GM10266 (cell line): ENCODE data around the gene ARHGAP21.

Experiments
- DNase-seq: peaks from one replicate; pipeline ENCODE4 v3.0.0; 2012; ENCODE audit errors: extremely low spot score
- CTCF ChIP-seq: IDR thresholded peaks from 2 replicates; pipeline ENCODE4 v1.5.1; 2012; ENCODE audit warnings: mild to moderate bottlenecking, low read depth; ENCODE audit not compliant: control insufficient read depth, insufficient read depth; ENCODE audit errors: missing control alignments

The ARHGAP21 gene

GRCh38 chr10:24651923-24652322, 71.8 kb downstream of the ARHGAP21 start:
- no peak for TF ChIP-seq CTCF
- DNase-seq = no peak

- no peak for DNase-seq
- no peak for TF ChIP-seq CTCF
Observed at GRCh38 chr10:24650669-24651391, 72.9 kb downstream of the ARHGAP21 start.

GRCh38 chr10:24645784-24646183, 77.9 kb downstream of the ARHGAP21 start:
- TF ChIP-seq CTCF = no peak
- DNase-seq = no peak

- TF ChIP-seq CTCF = no peak
- no peak for DNase-seq
Observed at GRCh38 chr10:24645022-24645421, 78.7 kb downstream of the ARHGAP21 start.

- DNase-seq = no peak
- no peak for TF ChIP-seq CTCF
Observed at GRCh38 chr10:24643679-24644209, 79.9 kb downstream of the ARHGAP21 start.

GRCh38 chr10:24642921-24643678, 80.6 kb downstream of the ARHGAP21 start:
- DNase-seq = peak; percentile 42
- peak; percentile 83 for TF ChIP-seq CTCF

GRCh38 chr10:24639124-24639523, 84.6 kb downstream of the ARHGAP21 start:
- no peak for TF ChIP-seq CTCF
- DNase-seq = no peak
